Measurements from ENCODE around the gene MYD88.

GRCh38 chr3:38114875-38115644 lies 23.4 kb upstream of the MYD88 start:
- TF ChIP-seq ZNF3 (CRISPR knock-in tag; IDR thresholded peaks at IDR 0.05) (no peak), ATF4 (CRISPR knock-in tag; IDR thresholded peaks at IDR 0.05) (no peak), CTCFL (IDR thresholded peaks at IDR 0.05; ENCODE audit: borderline replicate concordance, insufficient read depth, low read depth, low read length, poor library complexity, severe bottlenecking) (no peak), EZH2 (IDR thresholded peaks at IDR 0.05; ENCODE audit: borderline replicate concordance, low read depth, low read length) (no peak), TARDBP (IDR thresholded peaks at IDR 0.05) (no peak), SP1 (CRISPR knock-in tag; IDR thresholded peaks at IDR 0.05) (no peak), SP2 (IDR thresholded peaks at IDR 0.05; ENCODE audit: extremely low read depth, low read depth, low read length, poor library complexity, severe bottlenecking) (no peak), MTF1 (CRISPR knock-in tag; IDR thresholded peaks at IDR 0.05; ENCODE audit: borderline replicate concordance) (no peak), PHF21A (IDR thresholded peaks at IDR 0.05; ENCODE audit: borderline replicate concordance, low read depth) (no peak), RAD21 (CRISPR knock-in tag; conservative IDR thresholded peaks at IDR 0.05 in 1 of 2, IDR thresholded peaks at IDR 0.05 in 1 of 2) (no peak)
